B cell (primary cell): ENCODE measurements around the gene JADE2. TPM values are rescaled to one million over a fixed set of nuclear protein-coding genes. Genes with fewer than 3 reads are reported as not detected.

Experiments
- ATAC-seq: fragments of 200-7000 bp; cut with Tn5 transposase; one replicate; pipeline ENCODE4 v1.10.0; 2021; ENCODE audit warnings: low read depth, mild to moderate bottlenecking, moderate number of reproducible peaks, moderate library complexity
- CTCF ChIA-PET: fragments of 350-600 bp; sonication (Branson Sonifier 250); formaldehyde crosslinking; loops from one replicate; lab custom pipeline; 2021; ENCODE audit warnings: antibody characterized with exemption, inconsistent platforms; lab: Charles Lee
- POLR2A ChIA-PET: fragments of 350-600 bp; sonication (Branson Sonifier 250); formaldehyde crosslinking; loops from one replicate; lab custom pipeline; 2021; ENCODE audit warnings: antibody characterized with exemption; lab: Charles Lee
- DNase-seq: peaks from one replicate; pipeline ENCODE4 v3.0.0; 2013
- H2AFZ ChIP-seq: 2 replicates; pipeline ENCODE4 v1.6.1; 2012; ENCODE audit warnings: mild to moderate bottlenecking, low read depth, low read length; ENCODE audit not compliant: insufficient read depth, poor library complexity, severe bottlenecking
- H3K27ac ChIP-seq, 2 donors: 1 replicate in 1 of 2; 2 replicates in 1 of 2; pipeline ENCODE4 v1.5.1; 2012 to 2013; ENCODE audit warnings: low read length in 2 of 2, mild to moderate bottlenecking in 2 of 2, moderate library complexity in 1 of 2
- H3K27me3 ChIP-seq, 4 experiments: fragments of 200-600 bp in 1 of 4; sonication (generic) in 1 of 4; replicated peaks in 1 of 4; 1 replicate in 2 of 4; 2 replicates in 2 of 4; pipeline versions ENCODE4 v1.6.1 to v1.7.0; 2013 to 2016; ENCODE audit warnings: low read length in 3 of 4, mild to moderate bottlenecking in 2 of 4, mixed read lengths in 1 of 4, moderate library complexity in 1 of 4; ENCODE audit not compliant: insufficient read depth in 4 of 4, control insufficient read depth in 3 of 4; ENCODE audit errors: control extremely low read depth in 1 of 4
- H3K36me3 ChIP-seq, 2 experiments: replicated peaks in 1 of 2; 1 replicate in 1 of 2; 2 replicates in 1 of 2; pipeline versions ENCODE4 v1.6.1 to v1.7.1; 2013; ENCODE audit warnings: low read length in 1 of 2; ENCODE audit not compliant: insufficient read depth in 2 of 2, control insufficient read depth in 1 of 2; ENCODE audit errors: control extremely low read depth in 1 of 2, extremely low read depth in 1 of 2
- H3K4me1 ChIP-seq, 2 donors: fragments of 200-600 bp in 1 of 2; sonication (generic) in 1 of 2; 1 replicate in 1 of 2; 2 replicates in 1 of 2; pipeline versions ENCODE4 v1.5.1 to v1.6.1; 2013 to 2017; ENCODE audit warnings: low read length in 2 of 2; ENCODE audit not compliant: control insufficient read depth in 2 of 2, insufficient read depth in 2 of 2
- H3K4me2 ChIP-seq: replicated peaks from 2 replicates; pipeline ENCODE3; 2012; ENCODE audit warnings: mild to moderate bottlenecking, low read depth, low read length; ENCODE audit not compliant: poor library complexity, severe bottlenecking
- H3K4me3 ChIP-seq, 5 experiments: fragments of 200-600 bp in 1 of 5; sonication (generic) in 1 of 5; 1 replicate in 3 of 5; 2 replicates in 2 of 5; pipeline versions ENCODE4 v1.5.1 to v1.7.0; 2011 to 2016; ENCODE audit warnings: low read length in 4 of 5, mild to moderate bottlenecking in 4 of 5, low read depth in 2 of 5, control low read depth in 1 of 5, moderate library complexity in 1 of 5; ENCODE audit not compliant: insufficient read depth in 1 of 5; ENCODE audit errors: control extremely low read depth in 1 of 5, extremely low read depth in 1 of 5
- H3K79me2 ChIP-seq: fragments of 200-600 bp; sonication (generic); one replicate; pipeline ENCODE4 v1.6.0; 2016; ENCODE audit warnings: low read length; ENCODE audit not compliant: control insufficient read depth, insufficient read depth
- H3K9ac ChIP-seq: fragments of 200-600 bp; sonication (generic); 2 replicates; pipeline ENCODE4 v1.6.1; 2017; ENCODE audit warnings: mild to moderate bottlenecking, low read length, moderate library complexity
- H3K9me3 ChIP-seq, 3 donors: one replicate each; pipeline versions ENCODE4 v1.6.1 to v1.7.1; 2013; ENCODE audit warnings: low read length in 2 of 3; ENCODE audit not compliant: control insufficient read depth in 2 of 3, insufficient read depth in 1 of 3; ENCODE audit errors: control extremely low read depth in 1 of 3
- H4K20me1 ChIP-seq: 2 replicates; pipeline ENCODE4 v1.6.0; 2012; ENCODE audit warnings: mild to moderate bottlenecking, low read length; ENCODE audit not compliant: insufficient read depth, control insufficient read depth, poor library complexity, severe bottlenecking
- H3K27ac Mint-ChIP-seq: one replicate; pipeline ENCODE4 v1.8.0; 2021; ENCODE audit warnings: mixed read lengths
- H3K27me3 Mint-ChIP-seq: one replicate; pipeline ENCODE4 v1.8.0; 2021; ENCODE audit warnings: mixed read lengths
- H3K4me1 Mint-ChIP-seq: one replicate; pipeline ENCODE4 v1.8.0; 2021; ENCODE audit warnings: mixed read lengths
- H3K4me3 Mint-ChIP-seq: one replicate; pipeline ENCODE4 v1.8.0; 2021; ENCODE audit warnings: mixed read lengths
- H3K9me3 Mint-ChIP-seq: one replicate; pipeline ENCODE4 v1.8.0; 2022; ENCODE audit warnings: mixed read lengths; ENCODE audit not compliant: insufficient read depth
- EZH2 ChIP-seq: IDR thresholded peaks from 2 replicates; pipeline ENCODE4 v1.6.1; 2012; ENCODE audit warnings: borderline replicate concordance, low read depth, mild to moderate bottlenecking, moderate library complexity, low read length; ENCODE audit not compliant: insufficient read depth, poor library complexity, severe bottlenecking
- WGBS: methylation state at CpG from one replicate; pipeline ENCODE4 v1.1.5; 2013; ENCODE audit warnings: missing lambda C conversion rate; ENCODE audit not compliant: insufficient coverage; 5-methylcytosine and 5-hydroxymethylcytosine counted together
- intact Hi-C: fragments of 100-400 bp; cut with micrococcal nuclease; formaldehyde crosslinking; loops from one replicate; pipeline ENCODE4 v1.10.0; 2022
- polyA plus RNA-seq: library from polyadenylated mRNA; depleted of rRNA; stranded (reverse); fragments of >200 nt; gene quantifications from 2 replicates; pipeline ENCODE4 v1.2.3, GENCODE V29; 2012
- total RNA-seq, 2 donors: library from RNA; stranded (reverse); fragments of 120-200 nt in 1 of 2; gene quantifications; 1 replicate in 1 of 2; 2 replicates in 1 of 2; pipeline versions ENCODE4 v1.2.3 to v1.2.4, GENCODE V29; 2013 to 2022
- TF ChIP-seq, protein P1 (sequence below): fragments of 200-600 bp; IDR thresholded peaks from one replicate; pipeline ENCODE4 v1.8.0; 2022; ENCODE audit warnings: antibody characterized with exemption, mild to moderate bottlenecking

JADE2 gene
- total and polyA plus RNA-seq, 2 donors (not counting 1 experiment from before 2014, with no cell fraction given), result 80.5 to 247 TPM

DNA sequence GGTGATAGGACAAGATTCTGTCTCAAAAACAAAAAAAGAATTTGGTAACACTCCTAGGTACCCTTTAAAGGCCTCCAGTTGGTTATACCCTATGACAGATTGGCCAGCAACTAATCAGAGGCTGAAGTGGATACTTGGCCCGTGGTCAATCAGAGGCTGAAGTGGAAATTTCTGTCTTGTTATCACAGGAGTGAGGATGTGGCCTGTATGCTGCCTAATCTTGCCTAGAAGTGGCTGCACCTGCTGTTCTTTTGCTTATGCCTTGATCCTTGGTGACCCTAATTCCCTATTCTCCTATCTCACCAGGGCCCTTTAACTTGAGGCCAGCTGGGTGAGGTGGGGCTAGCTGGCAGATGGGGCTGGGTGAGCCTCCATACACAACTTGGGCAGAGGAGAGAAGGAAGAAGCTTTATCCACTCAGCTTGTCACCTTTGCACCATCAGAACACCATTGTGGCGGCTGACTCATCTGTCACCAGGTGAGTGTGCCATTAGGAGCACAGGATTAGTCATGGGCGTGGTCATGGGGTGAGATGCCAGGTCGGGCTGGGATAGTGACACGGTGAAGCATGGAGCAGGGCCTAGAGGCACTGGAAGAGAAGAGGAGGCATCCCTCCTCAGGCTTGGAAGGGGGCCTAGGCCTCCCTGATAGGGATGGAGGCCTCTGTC is 65.7 kb downstream of the JADE2 start:
- Histone ChIP-seq H3K4me1 (peaks cover 3 to 5% of the 10 kb centered on the region in 2 donors), H3K36me3 (no peaks in the 10 kb centered on the region), H3K27me3 (no peaks in the 10 kb centered on the region), H3K9me3 (no peaks in the 10 kb centered on the region), H3K4me3 (no peak overlapping the region), H2AFZ (no peak overlapping the region), H4K20me1 (no peaks in the 10 kb centered on the region), H3K27ac (no peak overlapping the region), H3K9ac (no peak overlapping the region), H3K79me2 (no peaks in the 10 kb centered on the region), H3K4me2 (no peak overlapping the region)
- TF ChIP-seq EZH2, result no peak
- TF ChIP-seq, protein P1, sequence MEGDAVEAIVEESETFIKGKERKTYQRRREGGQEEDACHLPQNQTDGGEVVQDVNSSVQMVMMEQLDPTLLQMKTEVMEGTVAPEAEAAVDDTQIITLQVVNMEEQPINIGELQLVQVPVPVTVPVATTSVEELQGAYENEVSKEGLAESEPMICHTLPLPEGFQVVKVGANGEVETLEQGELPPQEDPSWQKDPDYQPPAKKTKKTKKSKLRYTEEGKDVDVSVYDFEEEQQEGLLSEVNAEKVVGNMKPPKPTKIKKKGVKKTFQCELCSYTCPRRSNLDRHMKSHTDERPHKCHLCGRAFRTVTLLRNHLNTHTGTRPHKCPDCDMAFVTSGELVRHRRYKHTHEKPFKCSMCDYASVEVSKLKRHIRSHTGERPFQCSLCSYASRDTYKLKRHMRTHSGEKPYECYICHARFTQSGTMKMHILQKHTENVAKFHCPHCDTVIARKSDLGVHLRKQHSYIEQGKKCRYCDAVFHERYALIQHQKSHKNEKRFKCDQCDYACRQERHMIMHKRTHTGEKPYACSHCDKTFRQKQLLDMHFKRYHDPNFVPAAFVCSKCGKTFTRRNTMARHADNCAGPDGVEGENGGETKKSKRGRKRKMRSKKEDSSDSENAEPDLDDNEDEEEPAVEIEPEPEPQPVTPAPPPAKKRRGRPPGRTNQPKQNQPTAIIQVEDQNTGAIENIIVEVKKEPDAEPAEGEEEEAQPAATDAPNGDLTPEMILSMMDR, result no peak
- ATAC-seq (no peak), DNase-seq (no peak)
- Mint-ChIP-seq H3K9me3 (no peaks in the 10 kb centered on the region), H3K4me3 (no peak overlapping the region), H3K27me3 (no peaks in the 10 kb centered on the region), H3K27ac (no peak overlapping the region), H3K4me1 (peaks cover 8% of the 10 kb centered on the region)
- ChIA-PET POLR2A (no interaction called here), CTCF (interaction anchor here (0.9 to 7.9 kb wide), 2 partner anchors 288 to 407 kb away, joined by 4 to 167 read pairs; no protein-coding TSS in a partner anchor)
- 84% methylated on average over 5 of the region's 5 CpGs for WGBS
- intact Hi-C loops, result no loop called here

DNA sequence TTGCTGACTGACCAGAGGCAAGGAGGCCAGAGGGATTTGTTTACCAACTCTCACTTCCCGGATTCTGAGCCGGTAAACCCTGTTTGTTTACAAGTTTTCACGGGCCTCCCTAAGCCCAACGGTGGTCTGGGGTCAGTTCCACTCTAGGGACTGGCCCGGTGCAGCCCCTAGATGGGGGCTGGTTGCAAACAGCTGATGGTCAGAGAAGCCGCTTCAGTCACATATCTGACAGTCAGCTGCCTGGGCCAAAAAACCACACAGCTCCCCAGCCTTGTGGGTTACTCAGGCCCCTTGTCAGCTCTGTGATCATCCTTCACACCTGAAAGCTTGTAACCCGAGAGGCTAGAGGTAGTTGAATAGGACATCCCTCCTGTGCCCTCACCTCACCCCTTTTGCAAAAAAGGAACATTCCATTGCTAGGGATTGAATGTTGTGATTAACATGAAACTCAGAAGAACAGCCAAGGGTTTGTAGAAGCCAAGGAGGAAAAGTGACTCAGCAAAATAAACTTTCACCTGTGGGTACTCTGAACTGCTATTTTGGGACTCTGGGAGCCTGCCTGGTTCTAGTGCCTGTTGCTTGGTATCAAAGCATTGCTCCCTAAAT is 66.8 kb downstream of the JADE2 start:
- Histone ChIP-seq H3K36me3 (no peaks in the 10 kb centered on the region), H2AFZ (no peak overlapping the region), H3K4me2 (no peak overlapping the region), H3K79me2 (no peaks in the 10 kb centered on the region), H4K20me1 (no peaks in the 10 kb centered on the region), H3K4me3 (no peak overlapping the region), H3K4me1 (no peaks in the 10 kb centered on the region), H3K27me3 (no peaks in the 10 kb centered on the region), H3K9ac (no peak overlapping the region), H3K9me3 (no peaks in the 10 kb centered on the region), H3K27ac (no peak overlapping the region)
- intact Hi-C loops, result no loop called here
- TF ChIP-seq, protein P1, result no peak
- TF ChIP-seq EZH2, result no peak
- DNase-seq, result no peak
- POLR2A ChIA-PET, result no interaction called here
- CTCF ChIA-PET, result interaction anchor here (0.5 to 1.5 kb wide), 3 partner anchors 12 to 408 kb away, joined by 3 to 5 read pairs (median 4); no protein-coding TSS in a partner anchor
- Mint-ChIP-seq H3K27ac (no peak overlapping the region), H3K4me3 (no peak overlapping the region), H3K4me1 (no peaks in the 10 kb centered on the region), H3K9me3 (no peaks in the 10 kb centered on the region), H3K27me3 (no peaks in the 10 kb centered on the region)
- WGBS, result 50% methylated on average over 5 of the region's 7 CpGs
- ATAC-seq, result no peak
